K562 (cell line): ENCODE data around the gene DCAF11. TPM values are rescaled to one million over a fixed set of nuclear protein-coding genes. Genes with fewer than 3 reads are reported as not detected.
A peak's percentile ranks its signal among the peaks of the same experiment; 100 is the strongest.

ENCODE experiments used
- ATAC-seq: fragments of 200-7000 bp; cut with Tn5 transposase; 3 replicates; pipeline ENCODE4 v1.9.1; 2020; ENCODE audit warnings: moderate library complexity
- BruUV-seq: library from RNA; stranded (reverse); fragments of 400-500 nt; replicated peaks from 2 replicates; lab custom pipeline; 2021; lab: Mats Ljungman, UMichigan
- CTCF ChIA-PET: fragments of 300-600 bp; formaldehyde crosslinking; extraction: SDS; loops from one replicate; lab custom pipeline; 2021; ENCODE audit warnings: low intra/inter-chr PET ratio; lab: Yijun Ruan, JAX
- POLR2A ChIA-PET: fragments of 300-600, 350-650 bp; sonication (Branson Sonifier 250); formaldehyde crosslinking; extraction: SDS; loops from one replicate; lab custom pipeline; 2021; ENCODE audit warnings: antibody characterized with exemption, inconsistent platforms; lab: Yijun Ruan, JAX
- DNase-seq, 4 experiments: peaks; one replicate each; pipeline versions ENCODE4 v3.0.0 to v3.0.0-alpha.2; 2011 to 2018; ENCODE audit warnings: low spot score in 3 of 4, mixed read lengths in 3 of 4; ENCODE audit errors: extremely low read depth in 1 of 4
- FAIRE-seq: peaks from 2 replicates; lab custom pipeline; 2011; peaks lifted over from hg19 to GRCh38; lab: Jason Lieb, UNC
- H2AFZ ChIP-seq: 2 replicates; pipeline ENCODE4 v1.6.0; 2011; ENCODE audit warnings: low read depth, low read length, control low read depth, inconsistent platforms
- H3K27ac ChIP-seq: fragments of 200-600 bp; 3 replicates; pipeline ENCODE4 v1.8.0; 2011; ENCODE audit warnings: low read depth, mild to moderate bottlenecking, control low read depth, inconsistent platforms, low read length, moderate library complexity, mixed read lengths; ENCODE audit errors: extremely low read depth
- H3K27me3 ChIP-seq, 2 experiments: fragments of 300-600 bp in 1 of 2; 2 replicates in 1 of 2; 3 replicates in 1 of 2; pipeline versions ENCODE4 v1.6.0 to v1.8.0; 2011; ENCODE audit warnings: inconsistent platforms in 2 of 2, low read length in 2 of 2, mild to moderate bottlenecking in 1 of 2, mixed read lengths in 1 of 2, moderate library complexity in 1 of 2; ENCODE audit not compliant: control insufficient read depth in 2 of 2, insufficient read depth in 2 of 2
- H3K36me3 ChIP-seq: fragments of 300-600 bp; 3 replicates; pipeline ENCODE4 v1.8.0; 2011; ENCODE audit warnings: mild to moderate bottlenecking, low read length, inconsistent platforms; ENCODE audit not compliant: control insufficient read depth, insufficient read depth
- H3K4me1 ChIP-seq, 2 experiments: fragments of 200-600 bp in 1 of 2; replicated peaks in 1 of 2; 2 replicates in 1 of 2; 3 replicates in 1 of 2; pipeline versions ENCODE4 v1.5.1 to v1.8.0; 2011; ENCODE audit warnings: inconsistent platforms in 2 of 2, low read length in 2 of 2, mild to moderate bottlenecking in 1 of 2, mixed read lengths in 1 of 2, moderate library complexity in 1 of 2; ENCODE audit not compliant: control insufficient read depth in 2 of 2, insufficient read depth in 2 of 2
- H3K4me2 ChIP-seq: 2 replicates; pipeline ENCODE4 v1.6.1; 2011; ENCODE audit warnings: low read length, control low read depth, inconsistent platforms, mixed read lengths; ENCODE audit not compliant: insufficient read depth
- H3K4me3 ChIP-seq: fragments of 200-600 bp; sonication (generic), shearing (Covaris generic); 2 replicates; pipeline ENCODE4 v1.5.1; 2016; ENCODE audit warnings: control low read depth, inconsistent platforms
- H3K79me2 ChIP-seq: fragments of 200-600 bp; 3 replicates; pipeline ENCODE4 v1.8.0; 2011; ENCODE audit warnings: low read length, inconsistent platforms; ENCODE audit not compliant: control insufficient read depth, insufficient read depth
- H3K9ac ChIP-seq, 2 experiments: 2 replicates each; pipeline versions ENCODE4 v1.6.0 to v1.6.1; 2011; ENCODE audit warnings: low read depth in 2 of 2, low read length in 2 of 2, control low read depth in 1 of 2, inconsistent platforms in 1 of 2, mild to moderate bottlenecking in 1 of 2, mixed read lengths in 1 of 2; ENCODE audit not compliant: insufficient read depth in 1 of 2
- H3K9me1 ChIP-seq: one replicate; pipeline ENCODE4 v1.6.0; 2011; ENCODE audit warnings: inconsistent platforms, mild to moderate bottlenecking, low read length, moderate library complexity; ENCODE audit not compliant: control insufficient read depth, insufficient read depth
- H3K9me3 ChIP-seq: replicated peaks from 2 replicates; pipeline ENCODE4 v1.5.1; 2011; ENCODE audit warnings: low read depth, low read length, inconsistent platforms; ENCODE audit not compliant: control insufficient read depth, insufficient read depth
- H4K20me1 ChIP-seq: replicated peaks from 2 replicates; pipeline ENCODE4 v1.6.1; 2011; ENCODE audit warnings: low read length, inconsistent platforms, mixed read lengths; ENCODE audit not compliant: control insufficient read depth, insufficient read depth
- EP300 ChIP-seq: IDR thresholded peaks from 2 replicates; pipeline ENCODE4 v1.6.1; 2012; ENCODE audit warnings: low read length, improper control_type of control experiment
- ERF ChIP-seq: fragments of 450-650 bp; formaldehyde crosslinking; IDR thresholded peaks from 2 replicates; pipeline ENCODE4 v1.4.0; 2020; ENCODE audit warnings: mild to moderate bottlenecking, mixed read lengths
- ETV6 ChIP-seq, 3 experiments: fragments of 150-350 bp in 1 of 3; sonication (generic) in 1 of 3; formaldehyde crosslinking in 1 of 3; IDR thresholded peaks; 2 replicates each; pipeline versions ENCODE4 v1.6.1 to v1.8.0; 2014 to 2022; ENCODE audit warnings: borderline replicate concordance in 2 of 3, low read depth in 2 of 3, antibody characterized with exemption in 1 of 3, low read length in 1 of 3, mild to moderate bottlenecking in 1 of 3, missing genetic modification reagents in 1 of 3
- NFIC ChIP-seq: fragments of 450-650 bp; IDR thresholded peaks from 2 replicates; pipeline ENCODE4 v1.6.1; 2017; ENCODE audit warnings: mild to moderate bottlenecking, inconsistent platforms
- OTX1 ChIP-seq: fragments of 450-650 bp; formaldehyde crosslinking; IDR thresholded peaks from 2 replicates; pipeline ENCODE4 v1.4.0; 2022; ENCODE audit warnings: mild to moderate bottlenecking
- POLR2AphosphoS5 ChIP-seq: IDR thresholded peaks from 2 replicates; pipeline ENCODE4 v1.6.1; 2011; ENCODE audit warnings: mild to moderate bottlenecking, low read depth, low read length, moderate library complexity; ENCODE audit not compliant: control insufficient read depth, insufficient read depth
- PTRF ChIP-seq: fragments of 450-650 bp; IDR thresholded peaks from 2 replicates; pipeline ENCODE4 v1.6.1; 2016; ENCODE audit warnings: mild to moderate bottlenecking, missing genetic modification characterization, missing compliant biosample characterization
- RAD21 ChIP-seq, 2 experiments: fragments of 250-450 bp in 1 of 2; fragments of 450-650 bp in 1 of 2; sonication (Bioruptor Pico) in 1 of 2; formaldehyde crosslinking in 1 of 2; IDR thresholded peaks in 1 of 2; conservative IDR thresholded peaks in 1 of 2; 2 replicates each; pipeline versions ENCODE4 v1.4.0 to v1.8.0; 2020 to 2022; ENCODE audit warnings: mild to moderate bottlenecking in 2 of 2, moderate library complexity in 1 of 2
- SOX6 ChIP-seq: fragments of 450-650 bp; IDR thresholded peaks from 2 replicates; pipeline ENCODE4 v1.6.1; 2014; ENCODE audit warnings: mild to moderate bottlenecking
- SRF ChIP-seq, 2 experiments: fragments of 250-450, 450-650 bp in 1 of 2; sonication (Bioruptor Pico) in 1 of 2; sonication (generic) in 1 of 2; formaldehyde crosslinking; IDR thresholded peaks; 2 replicates each; pipeline versions ENCODE4 v1.5.0 to v1.5.1; 2020 to 2022; ENCODE audit warnings: mild to moderate bottlenecking in 1 of 2, missing genetic modification reagents in 1 of 2
- ZNF77 ChIP-seq: fragments of 250-450 bp; sonication (Bioruptor Pico); IDR thresholded peaks from 2 replicates; pipeline ENCODE4 v1.5.0; 2020
- WGBS: fragments of 100-300 bp; shearing (Covaris generic); methylation state at CpG from one replicate; pipeline ENCODE4 v1.1.6; 2016; ENCODE audit warnings: low coverage, mixed read lengths; ENCODE audit not compliant: insufficient coverage; ENCODE audit errors: missing lambda C conversion rate; 5-methylcytosine and 5-hydroxymethylcytosine counted together
- in situ Hi-C: fragments of 300-500 bp; cut with MboI; formaldehyde crosslinking; loops from 4 replicates; pipeline ENCODE4 v1.15.0; 2018; ENCODE audit warnings: inconsistent platforms, mixed read lengths
- intact Hi-C: fragments of 100-400 bp; cut with micrococcal nuclease; formaldehyde crosslinking; loops from 2 replicates; pipeline ENCODE4 v1.14.2; 2022
- polyA plus RNA-seq, 8 experiments: library from polyadenylated mRNA; depleted of rRNA in 4 of 8; stranded (reverse) in 5 of 8; unstranded in 3 of 8; fragments of >200 nt; fragmentation: Nextera tagmentation in 2 of 8; fragmentation: Illumina TruSeq in 1 of 8; extraction: Ambion mirVana in 2 of 8; extraction: Trizol in 1 of 8; gene quantifications; 2 replicates each; pipeline versions ENCODE4 v1.2.1 to v1.2.3, GENCODE V29; 2011 to 2014; ENCODE audit warnings: inconsistent platforms in 1 of 8, missing spikeins in 1 of 8
- total RNA-seq, 7 experiments: library from RNA; depleted of rRNA in 6 of 7; stranded (reverse); fragments of >200 nt in 6 of 7; fragmentation: Illumina TruSeq in 2 of 7; extraction: Trizol in 2 of 7; gene quantifications; 2 replicates each; pipeline versions ENCODE4 v1.2.1 to v1.2.3, GENCODE V29; 2011 to 2021; ENCODE audit warnings: low replicate concordance in 1 of 7
- TF ChIP-seq, protein P1 (sequence below): fragments of 450-650 bp; conservative IDR thresholded peaks from 2 replicates; pipeline ENCODE4 v1.6.1; 2016; ENCODE audit warnings: missing genetic modification characterization, low read depth, mild to moderate bottlenecking, missing compliant biosample characterization, moderate library complexity
- TF ChIP-seq, protein P2 (sequence below): fragments of 250-450 bp; sonication (Bioruptor Pico); IDR thresholded peaks from 2 replicates; pipeline ENCODE4 v1.4.0; 2020; ENCODE audit warnings: mild to moderate bottlenecking, moderate library complexity
- TF ChIP-seq, protein P3 (sequence below): sonication (generic); formaldehyde crosslinking; IDR thresholded peaks from 2 replicates; pipeline ENCODE4 v1.8.1; 2022; ENCODE audit warnings: missing genetic modification reagents

DCAF11 gene
- total and polyA plus RNA-seq, 9 of the 15 experiments (the other 6 are each of a cell fraction or from before 2014, with no cell fraction given) = 8.5 to 46.2 (median 36.4) TPM

DNA sequence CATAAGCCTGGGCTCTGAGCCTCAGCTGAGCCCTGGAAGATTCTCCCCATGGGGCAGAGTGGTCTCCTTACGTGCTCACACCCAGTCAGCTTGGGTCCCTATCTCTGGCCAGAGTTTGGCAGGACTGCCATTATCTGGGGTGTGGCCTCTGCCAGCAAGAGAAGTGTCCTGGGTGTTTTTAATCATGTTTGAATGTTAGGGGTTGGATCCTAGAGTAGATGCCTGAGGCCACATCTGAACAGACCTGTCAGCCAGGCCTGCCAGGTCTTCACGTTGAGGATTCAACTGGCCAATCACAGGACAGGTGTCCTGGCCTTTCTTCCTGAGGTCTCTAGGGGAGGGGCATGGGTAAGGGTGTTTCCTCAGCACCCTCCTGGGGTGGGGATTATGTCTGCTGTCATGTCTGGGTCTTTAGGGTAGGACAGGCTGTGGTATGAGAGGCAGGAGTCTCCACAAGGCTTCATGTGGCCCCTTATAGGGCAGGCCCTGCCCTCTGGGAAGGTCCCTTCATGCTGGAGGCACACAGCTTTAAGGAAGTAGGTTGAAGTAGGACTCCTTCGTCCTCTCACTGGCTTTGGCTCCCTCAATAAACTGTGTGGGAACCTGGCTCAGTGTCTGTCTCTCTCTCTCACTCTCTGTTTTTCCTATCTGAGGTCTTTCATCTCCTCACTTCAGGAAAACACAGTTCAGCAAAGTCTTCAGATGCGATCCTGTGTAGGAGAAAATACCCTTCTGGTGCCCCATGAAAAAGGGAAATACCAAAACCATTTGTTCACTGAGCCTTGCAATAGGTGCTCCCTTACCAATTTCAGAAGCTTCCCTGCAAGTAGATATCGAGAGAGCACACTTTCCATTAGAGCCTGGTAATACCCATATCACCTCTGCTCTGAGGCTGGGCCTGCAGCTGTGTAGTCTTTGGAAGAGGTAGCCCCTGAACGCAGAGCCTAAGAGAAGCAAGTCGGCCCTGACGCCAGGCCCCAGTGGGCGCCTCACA, 9.1 kb downstream of the DCAF11 start:
- no peak overlapping the region for H3K4me3 ChIP-seq
- H3K9ac ChIP-seq = peak overlapping the region in 1 of 2 experiments; percentile 76; a peak in 3 of 4 replicates
- no peaks in the 10 kb centered on the region for H3K9me3 ChIP-seq
- no peak overlapping the region for H2AFZ ChIP-seq
- H4K20me1 ChIP-seq = no peaks in the 10 kb centered on the region
- ATAC-seq = peak; percentile 72
- WGBS = 60% methylated on average over 9 of the region's 9 CpGs
- CTCF ChIA-PET = no interaction called here
- peaks cover 6 to 12% of the 10 kb centered on the region in 2 experiments; a peak in 4 of 5 replicates for H3K4me1 ChIP-seq
- H3K27me3 ChIP-seq = no peaks in the 10 kb centered on the region
- no peak for DNase-seq
- H3K27ac ChIP-seq = no peak overlapping the region; the same call in 2 of the 3 replicates
- no peaks in the 10 kb centered on the region for H3K9me1 ChIP-seq
- POLR2A ChIA-PET = interaction anchor here (0.6 to 4.2 kb wide), 4 partner anchors 8 to 950 kb away, joined by 3 to 38 read pairs (median 3); partner anchors contain the start of genes DCAF11, EMC9 and NRL
- intact Hi-C loops (no loop called here), in situ Hi-C loops (no loop called here)
- FAIRE-seq = peak; percentile 67
- no peak overlapping the region; the same call in 1 of the 2 replicates for H3K4me2 ChIP-seq
- no peaks in the 10 kb centered on the region for H3K79me2 ChIP-seq
- H3K36me3 ChIP-seq = peaks cover 38% of the 10 kb centered on the region; the same call in 2 of the 3 replicates
- BruUV-seq = no TSS peak
- TF ChIP-seq, protein P1, sequence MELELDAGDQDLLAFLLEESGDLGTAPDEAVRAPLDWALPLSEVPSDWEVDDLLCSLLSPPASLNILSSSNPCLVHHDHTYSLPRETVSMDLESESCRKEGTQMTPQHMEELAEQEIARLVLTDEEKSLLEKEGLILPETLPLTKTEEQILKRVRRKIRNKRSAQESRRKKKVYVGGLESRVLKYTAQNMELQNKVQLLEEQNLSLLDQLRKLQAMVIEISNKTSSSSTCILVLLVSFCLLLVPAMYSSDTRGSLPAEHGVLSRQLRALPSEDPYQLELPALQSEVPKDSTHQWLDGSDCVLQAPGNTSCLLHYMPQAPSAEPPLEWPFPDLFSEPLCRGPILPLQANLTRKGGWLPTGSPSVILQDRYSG (tag) = no peak
- TF ChIP-seq RAD21 (CRISPR knock-in tag; conservative IDR thresholded peaks at IDR 0.05 in 1 of 2, IDR thresholded peaks at IDR 0.05 in 1 of 2) (no peak), ZNF77 (CRISPR knock-in tag) (no peak), ERF (CRISPR knock-in tag) (no peak), POLR2AphosphoS5 (no peak), SOX6 (no peak), ETV6 (IDR thresholded peaks at IDR 0.05; ENCODE audit: borderline replicate concordance in 1 of 2, low read depth in 2 of 2, low read length in 1 of 2) (no peak), ETV6 (CRISPR knock-in tag; IDR thresholded peaks at IDR 0.05; ENCODE audit: borderline replicate concordance) (no peak), OTX1 (CRISPR knock-in tag) (no peak), PTRF (tag) (no peak), NFIC (no peak), SRF (CRISPR knock-in tag; IDR thresholded peaks at IDR 0.05) (no peak), EP300 (no peak)
- TF ChIP-seq, protein P2, sequence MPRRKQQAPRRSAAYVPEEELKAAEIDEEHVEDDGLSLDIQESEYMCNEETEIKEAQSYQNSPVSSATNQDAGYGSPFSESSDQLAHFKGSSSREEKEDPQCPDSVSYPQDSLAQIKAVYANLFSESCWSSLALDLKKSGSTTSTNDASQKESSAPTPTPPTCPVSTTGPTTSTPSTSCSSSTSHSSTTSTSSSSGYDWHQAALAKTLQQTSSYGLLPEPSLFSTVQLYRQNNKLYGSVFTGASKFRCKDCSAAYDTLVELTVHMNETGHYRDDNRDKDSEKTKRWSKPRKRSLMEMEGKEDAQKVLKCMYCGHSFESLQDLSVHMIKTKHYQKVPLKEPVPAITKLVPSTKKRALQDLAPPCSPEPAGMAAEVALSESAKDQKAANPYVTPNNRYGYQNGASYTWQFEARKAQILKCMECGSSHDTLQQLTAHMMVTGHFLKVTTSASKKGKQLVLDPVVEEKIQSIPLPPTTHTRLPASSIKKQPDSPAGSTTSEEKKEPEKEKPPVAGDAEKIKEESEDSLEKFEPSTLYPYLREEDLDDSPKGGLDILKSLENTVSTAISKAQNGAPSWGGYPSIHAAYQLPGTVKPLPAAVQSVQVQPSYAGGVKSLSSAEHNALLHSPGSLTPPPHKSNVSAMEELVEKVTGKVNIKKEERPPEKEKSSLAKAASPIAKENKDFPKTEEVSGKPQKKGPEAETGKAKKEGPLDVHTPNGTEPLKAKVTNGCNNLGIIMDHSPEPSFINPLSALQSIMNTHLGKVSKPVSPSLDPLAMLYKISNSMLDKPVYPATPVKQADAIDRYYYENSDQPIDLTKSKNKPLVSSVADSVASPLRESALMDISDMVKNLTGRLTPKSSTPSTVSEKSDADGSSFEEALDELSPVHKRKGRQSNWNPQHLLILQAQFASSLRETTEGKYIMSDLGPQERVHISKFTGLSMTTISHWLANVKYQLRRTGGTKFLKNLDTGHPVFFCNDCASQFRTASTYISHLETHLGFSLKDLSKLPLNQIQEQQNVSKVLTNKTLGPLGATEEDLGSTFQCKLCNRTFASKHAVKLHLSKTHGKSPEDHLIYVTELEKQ (CRISPR knock-in tag) = no peak
- TF ChIP-seq, protein P3, sequence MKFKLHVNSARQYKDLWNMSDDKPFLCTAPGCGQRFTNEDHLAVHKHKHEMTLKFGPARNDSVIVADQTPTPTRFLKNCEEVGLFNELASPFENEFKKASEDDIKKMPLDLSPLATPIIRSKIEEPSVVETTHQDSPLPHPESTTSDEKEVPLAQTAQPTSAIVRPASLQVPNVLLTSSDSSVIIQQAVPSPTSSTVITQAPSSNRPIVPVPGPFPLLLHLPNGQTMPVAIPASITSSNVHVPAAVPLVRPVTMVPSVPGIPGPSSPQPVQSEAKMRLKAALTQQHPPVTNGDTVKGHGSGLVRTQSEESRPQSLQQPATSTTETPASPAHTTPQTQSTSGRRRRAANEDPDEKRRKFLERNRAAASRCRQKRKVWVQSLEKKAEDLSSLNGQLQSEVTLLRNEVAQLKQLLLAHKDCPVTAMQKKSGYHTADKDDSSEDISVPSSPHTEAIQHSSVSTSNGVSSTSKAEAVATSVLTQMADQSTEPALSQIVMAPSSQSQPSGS = no peak
